Activated naive CD4-positive, alpha-beta T cell (primary cell): ENCODE measurements around the gene FOXP1.

Experiments
- DNase-seq, 4 experiments: peaks; one replicate each; lab custom pipeline; 2025; lab: John Stamatoyannopoulos, UW

The FOXP1 gene

DNA sequence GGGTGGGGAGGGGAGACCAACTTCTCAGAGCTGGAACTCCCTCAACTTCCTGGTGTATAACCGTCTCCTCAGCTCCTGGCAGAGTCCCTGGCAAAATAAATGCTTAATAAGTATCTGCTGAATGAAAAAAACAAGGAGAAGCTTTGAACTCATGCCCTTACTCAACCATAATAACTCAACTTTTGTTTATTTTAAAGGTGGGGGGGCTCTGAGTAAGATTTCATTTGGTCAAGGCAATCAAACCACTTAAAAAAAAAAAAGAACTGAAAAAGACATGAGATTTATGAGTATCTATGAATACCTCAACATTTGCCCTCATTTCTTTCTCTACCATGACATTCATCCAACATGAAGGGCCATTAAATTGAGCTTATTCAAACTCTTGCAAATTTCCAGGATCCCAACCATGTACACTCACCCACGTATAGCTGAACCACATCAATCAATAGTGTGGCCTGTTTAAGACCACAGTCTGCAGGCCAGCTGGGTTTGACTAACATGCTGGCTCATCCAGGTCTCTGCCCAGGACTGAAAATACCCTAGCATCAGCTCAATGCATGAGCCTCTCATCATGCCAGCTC lies 157.9 kb downstream of the FOXP1 start:
- DNase-seq: no peak

GRCh38 chr3:71423151-71423906 lies 160.2 kb downstream of the FOXP1 start:
- no peak for DNase-seq

DNA sequence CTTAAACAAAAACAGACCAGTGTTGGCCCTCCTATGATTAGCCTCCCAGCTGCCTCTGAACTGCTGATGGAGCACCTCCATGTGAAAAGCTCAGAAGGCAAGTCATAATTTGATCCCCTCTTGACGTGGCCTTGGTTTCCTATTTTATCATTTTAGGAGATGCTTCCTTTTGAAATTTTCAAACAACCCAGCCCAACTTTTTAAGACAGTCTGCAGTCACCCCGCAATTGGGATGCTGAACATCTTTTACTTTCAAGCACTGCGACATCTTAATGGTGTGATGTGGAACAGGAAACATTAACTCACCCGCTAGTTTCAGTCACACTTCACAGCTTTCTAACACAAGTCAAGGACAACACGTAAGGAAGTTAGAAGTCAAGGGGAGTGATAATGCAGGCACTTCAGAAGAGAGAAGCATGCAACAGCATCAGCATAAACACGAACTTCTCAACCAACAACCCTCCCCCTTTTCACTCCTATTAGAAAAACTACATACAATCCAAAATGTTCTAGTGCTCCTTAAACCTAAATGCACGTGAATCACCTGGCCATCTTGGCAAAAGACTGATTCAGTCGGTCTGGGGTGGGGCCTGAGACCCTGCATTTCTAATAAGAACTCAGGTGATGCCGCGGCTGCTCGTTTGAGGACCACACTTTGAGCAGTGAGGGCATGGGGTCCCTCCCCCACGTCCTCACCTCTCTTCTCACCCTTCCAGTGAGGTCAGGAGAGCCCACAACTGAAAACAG lies 161.5 kb downstream of the FOXP1 start:
- peak in 1 of 4 experiments; percentile 10 for DNase-seq

- DNase-seq: no peak
Observed at GRCh38 chr3:71421475-71421819, 162.1 kb downstream of the FOXP1 start.

GRCh38 chr3:71419369-71419768 lies 164.2 kb downstream of the FOXP1 start:
- no peak for DNase-seq

DNA sequence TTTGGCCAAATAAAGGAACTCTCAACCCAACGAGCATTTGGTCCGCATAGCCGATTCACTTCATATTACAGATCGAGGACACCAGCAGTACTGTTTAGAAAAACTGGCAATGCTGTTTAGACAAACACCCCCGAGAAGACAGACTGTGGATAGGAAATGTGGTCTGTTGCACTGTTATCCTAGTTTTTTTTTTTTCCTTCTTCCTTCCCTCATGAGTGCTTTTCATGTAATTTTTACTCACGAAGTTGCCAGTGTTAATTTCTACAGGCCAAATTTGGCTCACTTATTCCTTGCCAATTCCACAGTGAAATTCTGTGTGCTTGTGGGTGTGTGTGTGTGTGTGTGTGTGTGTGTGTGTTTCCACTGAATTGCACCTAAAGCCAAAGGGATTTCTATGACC lies 165.7 kb downstream of the FOXP1 start:
- no peak for DNase-seq

GRCh38 chr3:71416876-71417275 lies 166.7 kb downstream of the FOXP1 start:
- peak in 1 of 4 experiments; percentile 12 for DNase-seq

DNA sequence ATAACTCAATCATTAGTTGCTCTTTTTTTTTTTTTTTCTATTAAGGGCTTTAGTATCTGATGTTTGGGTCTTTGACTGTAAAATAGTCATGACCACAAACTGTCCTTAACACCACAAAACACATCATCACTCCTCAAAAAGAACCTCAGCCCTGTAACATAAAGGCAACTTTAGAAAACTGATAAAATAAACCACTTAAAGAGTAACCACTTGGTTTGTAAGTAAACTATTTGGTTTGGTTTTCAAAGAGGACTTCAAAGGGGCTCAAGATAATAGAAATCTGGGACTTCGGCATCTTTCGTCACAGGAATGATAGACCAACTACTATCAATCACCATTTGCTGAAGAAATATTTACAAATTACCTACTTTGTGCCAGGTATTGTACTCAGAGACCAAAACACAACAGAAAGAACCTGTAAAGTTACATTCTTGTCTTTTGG lies 167.8 kb downstream of the FOXP1 start:
- no peak for DNase-seq

GRCh38 chr3:71414189-71414927 lies 169.2 kb downstream of the FOXP1 start:
- DNase-seq: no peak

DNA sequence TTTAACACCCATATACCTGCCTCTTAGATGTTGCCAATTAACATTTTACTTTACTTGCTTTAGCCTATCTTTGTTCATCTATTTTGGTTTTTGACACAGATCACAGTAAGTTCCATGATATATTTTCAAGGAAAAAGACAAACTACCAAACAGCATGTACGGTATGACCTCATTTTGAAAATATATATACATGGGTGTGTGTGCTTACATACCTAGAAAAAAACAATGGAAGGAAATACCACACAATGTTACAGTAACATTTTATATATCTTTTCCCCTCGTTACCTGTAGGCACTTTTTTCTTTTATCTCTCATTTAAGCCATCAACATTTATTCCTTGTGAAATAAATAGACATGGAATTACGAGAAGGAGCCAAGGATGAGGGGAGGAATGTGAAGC lies 170.0 kb downstream of the FOXP1 start:
- no peak for DNase-seq

DNA sequence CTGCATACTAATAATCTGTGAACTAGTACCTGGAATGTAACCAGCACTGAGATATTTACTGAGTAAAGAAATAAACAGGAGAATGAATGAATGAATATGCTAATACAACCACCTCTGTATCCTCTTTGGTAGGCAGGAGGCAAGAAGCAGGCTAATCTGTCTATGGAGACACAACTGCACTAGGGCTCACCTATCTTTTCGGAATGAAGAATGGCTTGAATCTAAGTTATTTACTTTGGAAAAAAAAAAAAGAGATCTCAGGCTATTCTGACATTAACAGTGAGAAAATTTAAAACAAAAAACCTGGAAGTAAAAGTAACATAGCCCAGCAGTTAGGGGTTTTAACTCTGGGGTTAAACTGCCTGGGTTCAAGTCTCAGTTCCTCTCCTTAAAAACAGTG lies 174.2 kb downstream of the FOXP1 start:
- DNase-seq: no peak

- DNase-seq: no peak
Observed at GRCh38 chr3:71408903-71409302, 174.6 kb downstream of the FOXP1 start.

DNA sequence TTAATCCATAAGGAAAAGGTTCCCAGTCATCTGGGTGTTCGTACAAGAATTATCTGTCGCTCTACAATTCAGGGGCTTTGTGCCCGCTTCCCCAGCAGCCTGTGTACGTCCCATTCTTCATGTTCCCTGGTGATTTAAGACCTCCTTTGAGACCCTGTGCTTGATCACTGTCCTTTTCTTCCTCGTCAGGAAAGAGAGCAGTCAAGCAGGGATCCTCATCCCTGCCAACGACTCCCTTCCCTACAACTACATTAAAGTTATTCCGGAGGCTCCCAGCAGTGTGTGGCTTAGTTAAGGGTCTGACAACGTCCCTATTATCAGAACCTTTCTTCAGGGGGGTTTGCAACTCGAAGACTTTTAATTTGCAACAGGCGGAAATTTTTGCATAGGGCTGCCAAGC lies 175.7 kb downstream of the FOXP1 start:
- DNase-seq: no peak

DNA sequence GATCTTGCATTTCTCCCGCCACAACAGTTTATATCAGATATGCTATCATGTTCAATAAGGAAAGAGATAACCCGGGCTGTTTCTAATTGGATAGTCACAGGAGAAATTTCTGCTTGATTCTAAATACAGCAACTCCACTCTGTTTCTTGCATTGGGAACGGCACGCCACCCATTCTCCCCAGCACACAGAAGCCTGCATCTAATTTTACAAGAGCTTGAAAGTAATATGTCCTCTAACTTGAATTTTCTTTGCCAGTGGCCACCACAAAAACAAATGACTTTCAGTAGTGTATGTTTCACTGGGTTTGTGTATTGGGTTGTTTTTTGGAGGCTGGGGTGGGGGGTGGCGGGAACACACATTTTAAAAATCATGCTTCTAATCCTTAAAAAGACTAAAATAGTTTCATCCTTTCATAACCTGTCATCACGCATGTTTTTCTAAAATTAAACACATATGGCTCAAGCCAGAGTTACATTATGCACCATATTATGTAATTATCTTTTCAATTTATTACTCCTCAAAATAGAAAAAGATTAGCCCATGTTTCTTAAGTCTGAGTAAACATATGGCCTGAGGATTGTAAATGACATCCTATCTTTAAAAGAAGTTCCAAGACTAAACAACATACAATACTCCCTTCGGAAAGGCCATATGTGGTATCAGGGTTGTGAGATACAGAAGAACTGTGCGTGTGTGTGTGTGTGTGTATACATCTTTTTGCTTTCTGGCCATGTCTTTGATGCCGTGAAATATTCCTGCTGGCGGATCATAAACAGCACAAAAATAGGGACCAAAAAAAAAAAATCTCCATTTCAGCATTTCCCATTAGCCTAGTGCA lies 176.3 kb downstream of the FOXP1 start:
- DNase-seq: no peak

DNA sequence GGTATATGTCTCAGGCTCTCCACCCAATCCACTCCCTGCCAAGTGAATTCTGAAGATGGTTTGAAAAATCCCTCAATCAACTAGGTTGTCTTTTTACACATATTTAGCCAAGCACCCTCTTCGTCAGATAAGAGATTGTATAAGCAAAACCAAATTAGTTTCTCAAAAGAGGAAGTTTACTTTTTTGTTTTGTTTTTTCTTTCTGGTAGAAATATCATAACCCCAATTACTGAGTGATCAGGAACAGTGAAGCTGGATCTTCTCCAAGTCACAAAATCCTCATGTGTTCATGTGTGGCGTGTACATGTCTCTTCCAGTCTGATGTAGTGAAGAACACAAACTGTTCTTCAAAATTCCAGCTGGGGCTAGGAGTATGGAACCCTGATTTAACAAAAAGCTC lies 180.6 kb downstream of the FOXP1 start:
- DNase-seq: no peak

DNA sequence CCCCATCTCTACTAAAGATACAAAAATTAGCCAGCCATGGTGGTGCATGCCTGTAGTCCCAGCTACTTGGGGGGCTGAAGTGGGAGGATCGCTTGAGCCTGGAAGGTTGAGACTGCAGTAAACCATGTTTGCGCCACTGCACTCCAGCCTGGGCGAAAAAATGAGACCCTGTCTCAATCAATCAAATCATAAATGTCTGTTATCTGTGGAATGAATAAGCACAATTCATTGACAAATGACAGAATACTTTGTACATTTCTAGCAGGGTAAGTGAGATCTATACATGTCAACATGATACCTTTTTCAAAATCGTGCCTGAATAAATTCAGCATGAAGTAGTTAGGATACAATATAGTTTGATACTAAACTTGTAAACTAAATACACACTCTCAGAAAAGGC lies 181.2 kb downstream of the FOXP1 start:
- DNase-seq: no peak

- no peak for DNase-seq
Observed at GRCh38 chr3:71401695-71402231, 181.8 kb downstream of the FOXP1 start.

DNA sequence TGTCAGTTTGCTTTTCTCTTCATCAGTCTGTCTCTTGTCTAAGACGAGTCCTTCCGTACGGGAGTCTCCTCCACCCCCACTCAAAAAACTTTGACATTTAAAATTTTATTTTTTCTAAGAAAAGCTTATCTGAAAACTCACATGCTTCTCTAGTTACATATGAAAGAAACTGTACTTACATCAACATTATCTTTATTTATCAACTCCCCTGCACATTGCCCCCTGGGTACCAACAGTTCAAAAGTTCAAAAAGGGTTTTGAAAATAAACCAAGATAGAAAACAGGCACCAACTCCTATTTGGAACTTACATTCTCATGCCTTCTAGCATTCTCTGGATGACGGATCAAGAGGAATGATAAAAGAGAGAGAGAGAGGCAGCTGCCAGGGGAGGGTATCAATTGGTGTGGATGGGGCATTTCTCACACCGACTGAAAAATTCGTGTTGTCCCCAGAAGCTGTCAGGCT lies 182.5 kb downstream of the FOXP1 start:
- no peak for DNase-seq

GRCh38 chr3:71399478-71399877 lies 184.1 kb downstream of the FOXP1 start:
- DNase-seq: no peak

GRCh38 chr3:71398157-71398836 lies 185.2 kb downstream of the FOXP1 start:
- no peak for DNase-seq

DNA sequence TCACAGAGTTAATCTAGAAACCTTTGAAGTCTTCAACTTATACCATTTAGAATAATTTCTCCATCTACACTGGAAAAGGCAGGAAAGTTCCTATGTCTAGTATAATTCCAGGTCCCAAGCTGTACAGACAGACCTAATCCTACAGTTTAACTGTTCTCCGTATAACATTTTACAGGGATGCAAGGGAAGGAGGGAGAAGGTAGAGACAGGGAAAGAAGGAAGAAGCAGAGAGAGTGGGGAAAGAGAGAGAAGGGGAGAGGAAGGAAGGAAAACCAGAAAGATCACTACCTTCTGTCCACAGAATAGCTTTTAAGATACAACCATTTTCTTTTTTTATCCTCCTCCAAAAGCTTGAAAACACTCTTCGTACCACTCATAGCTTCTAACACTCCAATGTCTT lies 185.8 kb downstream of the FOXP1 start:
- no peak for DNase-seq
